Measurements from ENCODE around the gene TP53I13.

The TP53I13 gene

DNA sequence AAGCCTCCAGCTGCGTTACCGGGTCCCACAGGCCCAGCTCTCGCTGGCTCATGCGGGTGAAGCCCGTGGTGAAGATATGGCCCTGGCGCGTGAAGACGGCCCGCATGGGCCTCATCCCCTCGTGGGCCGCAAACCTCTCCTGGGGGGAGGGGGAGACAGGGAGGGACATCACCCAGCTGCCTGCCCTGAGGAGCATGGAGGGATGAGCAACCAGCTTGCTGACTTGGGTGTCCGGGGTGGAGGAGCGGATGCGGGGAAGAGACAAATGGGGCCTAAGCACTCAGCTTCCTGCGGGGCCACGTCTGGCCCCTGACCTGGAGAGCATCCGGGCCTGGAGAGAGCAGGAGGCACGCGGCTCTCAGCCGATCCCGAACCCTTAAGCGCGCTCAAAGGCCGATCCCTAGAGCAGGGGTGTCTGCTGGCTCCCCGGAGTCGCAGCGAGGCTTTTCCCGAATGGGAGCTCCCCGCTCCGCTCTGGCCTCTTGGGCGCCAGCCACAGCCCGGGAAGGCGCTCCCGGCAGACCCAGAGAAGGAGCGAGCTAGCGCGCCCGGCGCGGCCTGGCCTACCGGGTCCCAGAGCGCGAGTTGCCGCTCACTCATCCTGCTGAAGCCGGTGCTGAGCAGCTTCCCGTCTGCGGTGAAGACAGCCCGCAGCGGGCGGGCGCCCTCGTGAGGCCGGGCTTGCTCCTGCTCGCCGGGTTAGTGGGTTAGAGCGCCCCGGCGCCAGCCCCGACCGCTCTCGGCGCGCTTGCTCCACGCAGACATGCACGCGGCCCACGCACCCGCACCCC lies 49.2 kb downstream of the TP53I13 start:
- DNase-seq, result no peak

DNA sequence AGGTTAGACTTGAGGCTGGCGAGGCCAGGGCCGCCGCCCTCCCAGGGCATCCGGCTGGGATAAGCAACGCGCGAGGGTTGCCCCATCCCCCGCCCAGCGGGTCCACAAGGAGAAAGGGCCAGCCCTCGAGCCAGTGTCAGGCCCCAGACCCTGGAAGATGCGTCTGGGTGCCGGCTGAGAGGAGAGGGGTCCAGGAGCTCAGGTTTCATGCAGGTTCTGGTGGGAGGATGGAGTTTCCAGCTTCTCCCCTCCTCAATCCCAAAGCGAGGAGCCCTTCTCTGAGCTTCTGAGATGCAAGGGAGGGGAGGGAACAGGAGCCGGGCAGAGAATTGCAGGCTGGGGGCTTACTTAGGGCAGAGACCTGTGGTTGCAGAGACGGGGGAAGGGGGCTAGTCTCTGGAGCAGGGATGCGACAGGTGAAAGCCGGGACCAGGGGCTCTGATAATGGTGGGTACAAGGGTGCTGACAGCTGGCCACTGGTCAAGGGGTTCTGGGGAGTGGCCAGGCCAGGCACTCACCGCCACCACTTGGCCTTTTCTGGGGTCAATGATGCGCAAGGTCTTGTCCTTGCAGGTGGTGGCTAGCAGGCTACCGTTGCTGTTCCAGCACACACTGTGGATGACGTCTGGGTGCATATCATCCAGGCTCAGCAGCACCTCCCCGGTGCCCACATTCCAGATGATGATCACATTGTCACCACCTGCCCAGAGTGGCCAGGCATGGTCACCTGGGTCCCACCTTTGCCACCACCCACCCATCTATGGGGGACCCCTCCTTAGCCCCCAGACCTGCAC lies 50.0 kb downstream of the TP53I13 start:
- no peak for DNase-seq

DNA sequence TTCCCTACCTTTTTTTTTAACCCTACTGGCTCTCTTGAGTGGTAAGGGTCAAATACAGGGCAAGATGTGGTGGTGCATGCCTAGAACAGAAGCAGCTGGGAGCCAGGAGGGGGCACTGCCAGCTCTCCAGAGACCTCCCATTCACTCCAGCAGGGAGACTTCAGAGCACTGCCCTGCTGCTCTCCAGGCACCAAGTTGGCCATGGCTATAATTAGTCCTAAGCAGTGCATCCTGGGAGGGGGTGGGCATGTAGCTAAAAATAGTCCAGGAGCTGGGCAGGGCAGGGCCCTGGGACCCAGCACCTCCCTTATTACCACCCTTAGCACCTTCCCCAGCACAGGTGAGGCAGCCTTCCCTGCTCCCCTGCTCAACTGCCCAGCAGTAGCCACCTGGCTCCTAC lies 50.8 kb downstream of the TP53I13 start:
- no peak for DNase-seq

DNA sequence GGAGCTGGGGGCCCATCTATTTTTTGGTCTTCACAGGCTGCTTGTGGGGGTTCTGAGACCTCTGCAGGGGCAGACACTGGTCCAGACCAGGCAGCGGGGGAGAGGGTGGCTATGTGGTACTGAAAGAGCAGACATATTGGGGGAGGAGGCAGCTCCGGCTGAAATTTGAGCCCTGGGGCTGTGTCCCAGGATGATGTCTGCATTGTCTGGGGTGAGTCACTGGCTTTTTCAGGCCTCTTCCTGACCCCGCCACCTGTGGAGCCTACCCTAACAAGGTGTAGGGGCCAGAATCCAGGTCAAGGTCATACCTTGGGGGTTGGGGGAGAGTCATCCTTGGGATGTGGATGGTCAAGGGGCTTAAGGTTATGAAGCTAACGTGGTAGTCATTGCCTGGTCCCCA lies 51.8 kb downstream of the TP53I13 start:
- no peak for DNase-seq

DNA sequence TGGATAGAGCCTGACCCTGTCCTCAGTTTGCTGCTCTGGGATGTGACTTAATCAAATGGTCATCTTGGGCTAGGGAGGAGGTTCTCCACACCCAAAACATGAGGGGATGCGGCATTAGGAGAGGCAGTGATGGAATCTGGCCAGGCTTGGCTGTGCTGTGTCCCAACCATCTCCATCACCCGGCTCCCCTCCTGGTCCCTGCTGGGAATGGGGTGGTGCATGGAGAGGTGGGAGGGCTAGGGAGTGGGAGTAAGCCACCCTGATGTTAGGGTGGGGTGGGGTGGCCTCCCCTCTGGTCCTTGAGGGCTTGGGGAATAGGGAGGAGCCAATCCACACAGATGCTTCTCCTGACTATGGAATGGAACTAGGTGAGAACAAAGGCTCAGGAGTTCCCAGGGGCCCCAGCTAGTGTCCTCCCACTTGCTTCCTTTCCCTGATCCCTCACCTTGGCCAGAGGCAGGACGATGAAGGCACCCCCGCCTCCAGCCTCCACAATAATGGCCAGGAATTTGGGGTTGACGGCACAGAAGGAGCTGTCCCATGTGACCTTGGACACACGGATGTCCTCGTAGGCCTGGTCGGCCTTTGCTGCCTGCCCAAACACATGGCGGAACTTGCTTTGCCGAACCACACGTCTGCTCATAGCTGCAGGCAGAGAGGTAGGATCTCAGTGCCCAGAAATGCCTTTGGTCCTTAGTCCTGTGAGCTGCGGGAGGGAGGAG lies 52.4 kb downstream of the TP53I13 start:
- no peak for DNase-seq

DNA sequence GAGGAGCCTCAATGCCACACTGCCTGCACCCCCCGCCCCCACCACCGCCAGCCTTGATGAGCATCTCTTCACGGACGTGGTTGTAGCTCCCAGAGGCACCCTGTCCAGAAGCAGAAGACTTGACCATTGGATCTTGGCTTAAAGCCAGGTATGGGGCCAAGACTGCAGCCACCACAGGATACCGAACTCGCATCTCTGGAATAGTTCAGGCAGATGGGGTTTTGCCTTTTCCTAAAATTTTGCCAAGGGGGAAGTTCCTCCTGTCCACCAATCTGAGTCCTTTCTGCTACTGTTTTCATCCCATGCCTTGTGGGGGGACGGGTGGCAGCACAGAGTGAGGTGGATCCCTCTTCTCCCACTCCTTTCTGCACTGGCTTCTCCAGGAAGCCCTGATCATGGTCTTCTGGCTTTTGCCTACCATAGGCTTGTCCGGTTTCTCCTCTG lies 53.3 kb downstream of the TP53I13 start:
- no peak for DNase-seq
